SK-N-SH treated with all-trans-retinoic acid at 6 μM for 48 hours (cell line): ENCODE results near the gene MMP24OS.

ENCODE experiments used
- ATAC-seq: fragments of 200-7000 bp; cut with Tn5 transposase; 3 replicates; pipeline ENCODE4 v1.9.1; 2020; ENCODE audit warnings: mild to moderate bottlenecking, moderate library complexity
- ARNTL ChIP-seq: fragments of 450-650 bp; formaldehyde crosslinking; IDR thresholded peaks from 2 replicates; pipeline ENCODE4 v1.5.0; 2020; ENCODE audit warnings: low read depth, mild to moderate bottlenecking, moderate library complexity, borderline replicate concordance
- BACH2 ChIP-seq: fragments of 250-450 bp; sonication (Bioruptor Pico); IDR thresholded peaks from 2 replicates; pipeline ENCODE4 v1.9.0; 2021; ENCODE audit warnings: mild to moderate bottlenecking, borderline replicate concordance
- CSDC2 ChIP-seq: fragments of 250-450 bp; sonication (Bioruptor Pico); IDR thresholded peaks from 2 replicates; pipeline ENCODE4 v1.5.0; 2020; ENCODE audit warnings: mild to moderate bottlenecking, moderate library complexity
- ESRRG ChIP-seq: fragments of 250-450 bp; sonication (Bioruptor Pico); IDR thresholded peaks from 2 replicates; pipeline ENCODE4 v1.6.1; 2021; ENCODE audit warnings: mild to moderate bottlenecking
- GLIS3 ChIP-seq: fragments of 250-450 bp; sonication (Bioruptor Pico); IDR thresholded peaks from 2 replicates; pipeline ENCODE4 v1.5.0; 2020; ENCODE audit warnings: mild to moderate bottlenecking, moderate library complexity
- ISL1 ChIP-seq: fragments of 250-450 bp; sonication (Bioruptor Pico); IDR thresholded peaks from 2 replicates; pipeline ENCODE4 v2.1.2; 2022; ENCODE audit warnings: mild to moderate bottlenecking, moderate library complexity
- OSR1 ChIP-seq: fragments of 250-450 bp; sonication (Bioruptor Pico); IDR thresholded peaks from 2 replicates; pipeline ENCODE4 v1.8.0; 2022; ENCODE audit warnings: moderate library complexity, mild to moderate bottlenecking, inconsistent platforms
- POU6F1 ChIP-seq: fragments of 250-450 bp; sonication (Bioruptor Pico); IDR thresholded peaks from 2 replicates; pipeline ENCODE4 v1.8.0; 2021; ENCODE audit warnings: low read depth, mild to moderate bottlenecking, moderate library complexity, borderline replicate concordance
- PPARA ChIP-seq: fragments of 250-450 bp; sonication (Bioruptor Pico); IDR thresholded peaks from 2 replicates; pipeline ENCODE4 v1.5.0; 2020; ENCODE audit warnings: mild to moderate bottlenecking, borderline replicate concordance
- RARB ChIP-seq: fragments of 250-450 bp; sonication (Bioruptor Pico); IDR thresholded peaks from 2 replicates; pipeline ENCODE4 v1.8.0; 2021; ENCODE audit warnings: mild to moderate bottlenecking, moderate library complexity
- SNAI2 ChIP-seq: fragments of 250-450 bp; sonication (Bioruptor Pico); IDR thresholded peaks from 2 replicates; pipeline ENCODE4 v1.5.0; 2020; ENCODE audit warnings: mild to moderate bottlenecking, moderate library complexity
- TOX ChIP-seq: fragments of 250-450 bp; sonication (Bioruptor Pico); IDR thresholded peaks from 2 replicates; pipeline ENCODE4 v1.8.0; 2021; ENCODE audit warnings: mild to moderate bottlenecking, moderate library complexity, borderline replicate concordance
- ZC3H10 ChIP-seq: fragments of 250-450 bp; sonication (Bioruptor Pico); IDR thresholded peaks from 2 replicates; pipeline ENCODE4 v1.5.1; 2021; ENCODE audit warnings: mild to moderate bottlenecking, moderate library complexity
- ZFP3 ChIP-seq: fragments of 250-450 bp; sonication (Bioruptor Pico); IDR thresholded peaks from 2 replicates; pipeline ENCODE4 v1.5.0; 2020; ENCODE audit warnings: mild to moderate bottlenecking, moderate library complexity
- ZFP30 ChIP-seq: fragments of 450-650 bp; formaldehyde crosslinking; IDR thresholded peaks from 2 replicates; pipeline ENCODE4 v1.5.0; 2022; ENCODE audit warnings: mild to moderate bottlenecking, moderate library complexity
- ZNF565 ChIP-seq: fragments of 450-650 bp; formaldehyde crosslinking; conservative IDR thresholded peaks from 2 replicates; pipeline ENCODE4 v1.5.0; 2020; ENCODE audit warnings: low read depth, mild to moderate bottlenecking, moderate library complexity
- ZNF70 ChIP-seq: fragments of 450-650 bp; formaldehyde crosslinking; IDR thresholded peaks from 2 replicates; pipeline ENCODE4 v1.5.0; 2020; ENCODE audit warnings: mild to moderate bottlenecking, moderate library complexity
- ZNF8 ChIP-seq: fragments of 450-650 bp; formaldehyde crosslinking; IDR thresholded peaks from 2 replicates; pipeline ENCODE4 v1.5.0; 2020; ENCODE audit warnings: mild to moderate bottlenecking, moderate library complexity
- TF ChIP-seq, protein P1 (sequence below): fragments of 250-450 bp; sonication (Bioruptor Pico); IDR thresholded peaks from 2 replicates; pipeline ENCODE4 v1.5.1; 2021; ENCODE audit warnings: mild to moderate bottlenecking, moderate library complexity
- TF ChIP-seq, protein P2 (sequence below): fragments of 250-450 bp; sonication (Bioruptor Pico); IDR thresholded peaks from 2 replicates; pipeline ENCODE4 v1.8.0; 2020; ENCODE audit warnings: mild to moderate bottlenecking, moderate library complexity, borderline replicate concordance
- TF ChIP-seq, protein P3 (sequence below): fragments of 250-450 bp; sonication (Bioruptor Pico); IDR thresholded peaks from 2 replicates; pipeline ENCODE4 v1.5.0; 2020; ENCODE audit warnings: mild to moderate bottlenecking, moderate library complexity

MMP24OS gene

DNA sequence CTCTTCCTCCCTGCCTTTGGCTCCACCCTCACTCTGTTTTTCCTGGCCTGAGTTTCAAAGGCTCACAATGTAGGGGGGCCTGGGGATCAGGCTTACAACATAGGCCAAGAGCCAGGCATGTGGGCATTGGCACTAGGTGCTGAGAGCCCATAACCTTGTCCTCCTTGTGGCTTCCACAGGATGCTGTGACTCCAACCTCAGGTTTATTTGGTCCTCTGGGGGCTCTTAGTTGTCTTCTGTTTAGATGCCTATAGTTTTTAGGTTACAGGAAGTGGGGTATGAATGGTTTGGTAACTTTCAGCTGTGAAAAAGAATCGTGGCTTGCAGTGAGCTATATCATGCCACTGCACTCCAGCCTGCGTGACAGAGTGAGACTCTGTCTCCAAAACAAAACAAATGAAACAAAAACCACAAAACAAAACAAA, 25.9 kb downstream of the MMP24OS start:
- no peak for ATAC-seq
- TF ChIP-seq ZNF565 (no peak), ZNF8 (CRISPR knock-in tag) (no peak), TOX (CRISPR knock-in tag) (no peak), PPARA (CRISPR knock-in tag) (no peak), ISL1 (CRISPR knock-in tag) (no peak), ZNF70 (CRISPR knock-in tag) (no peak)

DNA sequence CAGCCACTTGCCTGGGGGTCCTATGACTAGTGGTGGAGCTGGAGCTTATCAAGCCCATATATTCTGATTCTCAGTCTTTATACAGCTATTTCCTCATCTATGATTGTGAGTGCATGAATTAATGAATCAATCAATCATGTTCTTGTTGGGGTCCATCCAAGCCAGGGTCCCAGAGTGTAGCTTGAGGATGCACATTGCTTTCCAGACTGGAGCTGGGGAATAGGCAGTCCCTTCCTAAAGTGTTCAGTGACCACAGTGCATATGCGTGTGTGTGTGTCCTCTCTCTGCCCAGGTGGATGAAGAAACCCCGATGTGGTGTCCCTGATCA, 26.3 kb downstream of the MMP24OS start:
- no peak for ATAC-seq
- no peak for TF ChIP-seq OSR1
- no peak for TF ChIP-seq ZNF565
- TF ChIP-seq, all 23 proteins: peak for 0

DNA sequence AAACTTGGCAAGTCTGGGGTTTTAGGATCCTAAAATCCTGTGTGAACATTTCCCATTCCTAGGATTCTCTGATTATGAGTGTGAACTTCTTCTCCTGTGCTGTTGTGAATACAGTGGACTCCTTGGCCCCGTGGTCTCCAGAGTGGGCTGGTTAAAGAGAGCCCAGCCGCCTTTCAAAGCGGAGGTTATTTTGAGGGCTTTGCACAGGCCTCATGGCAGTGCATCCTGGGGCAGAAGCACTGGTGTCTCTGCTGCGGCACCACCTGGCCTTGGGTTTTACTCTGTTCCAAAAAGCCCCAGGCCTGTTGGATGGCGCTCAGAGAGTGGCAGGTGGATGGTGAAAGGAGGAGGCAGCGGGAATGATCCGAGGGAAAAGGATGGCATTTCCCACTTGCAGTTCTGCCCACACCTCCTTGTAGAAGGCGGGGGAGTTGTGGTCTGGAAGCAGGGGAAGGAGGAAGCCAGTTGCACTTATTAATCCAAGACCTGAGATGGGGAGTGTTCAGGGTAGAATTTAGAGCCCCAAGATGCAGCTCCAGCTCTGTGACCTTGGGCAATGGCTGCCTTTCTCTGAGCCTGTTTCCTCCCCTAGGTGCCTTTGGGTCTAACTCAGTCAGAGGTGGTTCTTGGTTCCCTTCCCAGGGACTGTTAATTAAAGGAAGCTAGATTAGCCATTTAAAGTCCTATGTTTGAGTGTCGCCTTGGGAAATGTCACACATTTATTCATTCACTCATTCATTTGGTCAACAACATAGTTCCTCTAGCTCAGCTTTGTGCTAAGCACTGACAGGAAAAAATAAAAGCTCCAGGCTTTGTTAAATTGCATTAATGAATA, 29.1 kb downstream of the MMP24OS start:
- ATAC-seq: no peak
- TF ChIP-seq, protein P1, sequence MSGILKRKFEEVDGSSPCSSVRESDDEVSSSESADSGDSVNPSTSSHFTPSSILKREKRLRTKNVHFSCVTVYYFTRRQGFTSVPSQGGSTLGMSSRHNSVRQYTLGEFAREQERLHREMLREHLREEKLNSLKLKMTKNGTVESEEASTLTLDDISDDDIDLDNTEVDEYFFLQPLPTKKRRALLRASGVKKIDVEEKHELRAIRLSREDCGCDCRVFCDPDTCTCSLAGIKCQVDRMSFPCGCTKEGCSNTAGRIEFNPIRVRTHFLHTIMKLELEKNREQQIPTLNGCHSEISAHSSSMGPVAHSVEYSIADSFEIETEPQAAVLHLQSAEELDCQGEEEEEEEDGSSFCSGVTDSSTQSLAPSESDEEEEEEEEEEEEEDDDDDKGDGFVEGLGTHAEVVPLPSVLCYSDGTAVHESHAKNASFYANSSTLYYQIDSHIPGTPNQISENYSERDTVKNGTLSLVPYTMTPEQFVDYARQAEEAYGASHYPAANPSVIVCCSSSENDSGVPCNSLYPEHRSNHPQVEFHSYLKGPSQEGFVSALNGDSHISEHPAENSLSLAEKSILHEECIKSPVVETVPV (CRISPR knock-in tag): no peak
- no peak for TF ChIP-seq GLIS3
- no peak for TF ChIP-seq ZFP30 (CRISPR knock-in tag)
- no peak for TF ChIP-seq ZNF8 (CRISPR knock-in tag)
- no peak for TF ChIP-seq ZC3H10 (CRISPR knock-in tag)
- TF ChIP-seq, protein P2, sequence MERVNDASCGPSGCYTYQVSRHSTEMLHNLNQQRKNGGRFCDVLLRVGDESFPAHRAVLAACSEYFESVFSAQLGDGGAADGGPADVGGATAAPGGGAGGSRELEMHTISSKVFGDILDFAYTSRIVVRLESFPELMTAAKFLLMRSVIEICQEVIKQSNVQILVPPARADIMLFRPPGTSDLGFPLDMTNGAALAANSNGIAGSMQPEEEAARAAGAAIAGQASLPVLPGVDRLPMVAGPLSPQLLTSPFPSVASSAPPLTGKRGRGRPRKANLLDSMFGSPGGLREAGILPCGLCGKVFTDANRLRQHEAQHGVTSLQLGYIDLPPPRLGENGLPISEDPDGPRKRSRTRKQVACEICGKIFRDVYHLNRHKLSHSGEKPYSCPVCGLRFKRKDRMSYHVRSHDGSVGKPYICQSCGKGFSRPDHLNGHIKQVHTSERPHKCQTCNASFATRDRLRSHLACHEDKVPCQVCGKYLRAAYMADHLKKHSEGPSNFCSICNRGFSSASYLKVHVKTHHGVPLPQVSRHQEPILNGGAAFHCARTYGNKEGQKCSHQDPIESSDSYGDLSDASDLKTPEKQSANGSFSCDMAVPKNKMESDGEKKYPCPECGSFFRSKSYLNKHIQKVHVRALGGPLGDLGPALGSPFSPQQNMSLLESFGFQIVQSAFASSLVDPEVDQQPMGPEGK: no peak
- TF ChIP-seq RARB (CRISPR knock-in tag): no peak
- TF ChIP-seq, protein P3, sequence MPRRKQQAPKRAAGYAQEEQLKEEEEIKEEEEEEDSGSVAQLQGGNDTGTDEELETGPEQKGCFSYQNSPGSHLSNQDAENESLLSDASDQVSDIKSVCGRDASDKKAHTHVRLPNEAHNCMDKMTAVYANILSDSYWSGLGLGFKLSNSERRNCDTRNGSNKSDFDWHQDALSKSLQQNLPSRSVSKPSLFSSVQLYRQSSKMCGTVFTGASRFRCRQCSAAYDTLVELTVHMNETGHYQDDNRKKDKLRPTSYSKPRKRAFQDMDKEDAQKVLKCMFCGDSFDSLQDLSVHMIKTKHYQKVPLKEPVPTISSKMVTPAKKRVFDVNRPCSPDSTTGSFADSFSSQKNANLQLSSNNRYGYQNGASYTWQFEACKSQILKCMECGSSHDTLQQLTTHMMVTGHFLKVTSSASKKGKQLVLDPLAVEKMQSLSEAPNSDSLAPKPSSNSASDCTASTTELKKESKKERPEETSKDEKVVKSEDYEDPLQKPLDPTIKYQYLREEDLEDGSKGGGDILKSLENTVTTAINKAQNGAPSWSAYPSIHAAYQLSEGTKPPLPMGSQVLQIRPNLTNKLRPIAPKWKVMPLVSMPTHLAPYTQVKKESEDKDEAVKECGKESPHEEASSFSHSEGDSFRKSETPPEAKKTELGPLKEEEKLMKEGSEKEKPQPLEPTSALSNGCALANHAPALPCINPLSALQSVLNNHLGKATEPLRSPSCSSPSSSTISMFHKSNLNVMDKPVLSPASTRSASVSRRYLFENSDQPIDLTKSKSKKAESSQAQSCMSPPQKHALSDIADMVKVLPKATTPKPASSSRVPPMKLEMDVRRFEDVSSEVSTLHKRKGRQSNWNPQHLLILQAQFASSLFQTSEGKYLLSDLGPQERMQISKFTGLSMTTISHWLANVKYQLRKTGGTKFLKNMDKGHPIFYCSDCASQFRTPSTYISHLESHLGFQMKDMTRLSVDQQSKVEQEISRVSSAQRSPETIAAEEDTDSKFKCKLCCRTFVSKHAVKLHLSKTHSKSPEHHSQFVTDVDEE (CRISPR knock-in tag): no peak
- TF ChIP-seq BACH2 (CRISPR knock-in tag): no peak
- TF ChIP-seq CSDC2 (CRISPR knock-in tag): no peak
- no peak for TF ChIP-seq POU6F1 (CRISPR knock-in tag)
- no peak for TF ChIP-seq ESRRG (CRISPR knock-in tag)
- no peak for TF ChIP-seq ARNTL (CRISPR knock-in tag)

- ATAC-seq: no peak
- no peak for TF ChIP-seq ZNF70 (CRISPR knock-in tag)
These were observed 31.2 kb downstream of the MMP24OS start for GRCh38 chr20:35246723-35247122.

- no peak for ATAC-seq
- TF ChIP-seq GLIS3 (no peak), RARB (CRISPR knock-in tag) (no peak), ARNTL (CRISPR knock-in tag) (no peak), SNAI2 (no peak), ISL1 (CRISPR knock-in tag) (no peak), ZFP3 (CRISPR knock-in tag) (no peak), POU6F1 (CRISPR knock-in tag) (no peak)
- TF ChIP-seq, protein P3 (CRISPR knock-in tag): no peak
These were observed 33.9 kb downstream of the MMP24OS start for GRCh38 chr20:35243986-35244385.
